Measurements from ENCODE around the gene EIF4E1B.

EIF4E1B gene

GRCh38 chr5:176628406-176629228, 1.9 kb upstream of the EIF4E1B start:
- DNase-seq = no peak

- no peak for DNase-seq
These were observed 1.1 kb upstream of the EIF4E1B start for GRCh38 chr5:176629317-176629852.

GRCh38 chr5:176630681-176631222, 277 bp downstream of the EIF4E1B start:
- no peak for DNase-seq

- DNase-seq = no peak
These were observed 1.1 kb downstream of the EIF4E1B start for GRCh38 chr5:176631383-176632200.

GRCh38 chr5:176632745-176633144, 2.3 kb downstream of the EIF4E1B start:
- no peak for DNase-seq

GRCh38 chr5:176633598-176633997, 3.1 kb downstream of the EIF4E1B start:
- no peak for DNase-seq

GRCh38 chr5:176636426-176636825, 6.0 kb downstream of the EIF4E1B start:
- no peak for DNase-seq

- no peak for DNase-seq
These were observed 7.1 kb downstream of the EIF4E1B start for GRCh38 chr5:176637556-176637955.

GRCh38 chr5:176638437-176638836, 8.0 kb downstream of the EIF4E1B start:
- no peak for DNase-seq

GRCh38 chr5:176639208-176639607, 8.7 kb downstream of the EIF4E1B start:
- no peak for DNase-seq

- no peak for DNase-seq
These were observed 9.5 kb downstream of the EIF4E1B start for GRCh38 chr5:176639981-176640380.

GRCh38 chr5:176640616-176641015, 10.1 kb downstream of the EIF4E1B start:
- DNase-seq = no peak

GRCh38 chr5:176642675-176643490, 12.4 kb downstream of the EIF4E1B start:
- DNase-seq = no peak

- no peak for DNase-seq
These were observed 13.2 kb downstream of the EIF4E1B start for GRCh38 chr5:176643491-176644219.

GRCh38 chr5:176644294-176644693, 13.8 kb downstream of the EIF4E1B start:
- no peak for DNase-seq

GRCh38 chr5:176644878-176645670, 14.6 kb downstream of the EIF4E1B start:
- no peak for DNase-seq

GRCh38 chr5:176646049-176646706, 15.7 kb downstream of the EIF4E1B start:
- DNase-seq = no peak

- no peak for DNase-seq
These were observed 16.2 kb downstream of the EIF4E1B start for GRCh38 chr5:176646707-176647029.

GRCh38 chr5:176647030-176647842, 16.8 kb downstream of the EIF4E1B start, which contains the start of gene TSPAN17:
Gene TSPAN17 (plus strand): TSS chr5:176647484. CDS start chr5:176647616, 132 bp downstream.
- DNase-seq = peak; percentile 99

Data from kidney glomerular epithelial cell (primary cell).